GOT3 (cell line): Measurements from ENCODE around the gene GFER.

Experiments used
- DNase-seq: peaks from one replicate; lab custom pipeline; 2025; ENCODE audit warnings: mixed read lengths; lab: John Stamatoyannopoulos, UW

The GFER gene

GRCh38 chr16:1990351-1991134, 6.5 kb downstream of the GFER start:
- DNase-seq = no peak

- no peak for DNase-seq
These were observed 7.2 kb downstream of the GFER start for GRCh38 chr16:1991135-1991551.

- DNase-seq = no peak
These were observed 7.6 kb downstream of the GFER start for GRCh38 chr16:1991588-1991947.

- peak; percentile 53 for DNase-seq
These were observed 8.1 kb downstream of the GFER start for GRCh38 chr16:1991948-1992703.

- DNase-seq = no peak
These were observed 8.8 kb downstream of the GFER start for GRCh38 chr16:1992704-1993317.

GRCh38 chr16:1993731-1994131, 9.7 kb downstream of the GFER start:
- DNase-seq = no peak

GRCh38 chr16:1997494-1998359, 13.7 kb downstream of the GFER start:
- no peak for DNase-seq

- DNase-seq = no peak
These were observed 14.4 kb downstream of the GFER start for GRCh38 chr16:1998360-1998835.

GRCh38 chr16:1998852-1999801, 15.1 kb downstream of the GFER start:
- no peak for DNase-seq

GRCh38 chr16:1999866-2000514, 16.0 kb downstream of the GFER start:
- DNase-seq = no peak

- no peak for DNase-seq
These were observed 17.0 kb downstream of the GFER start for GRCh38 chr16:2001035-2001434.

GRCh38 chr16:2001456-2002355, 17.7 kb downstream of the GFER start:
- DNase-seq = no peak

- no peak for DNase-seq
These were observed 18.6 kb downstream of the GFER start for GRCh38 chr16:2002406-2003230.

GRCh38 chr16:2003231-2003826, 19.3 kb downstream of the GFER start:
- DNase-seq = no peak

- DNase-seq = no peak
These were observed 20.0 kb downstream of the GFER start for GRCh38 chr16:2003827-2004641.

GRCh38 chr16:2004795-2005517, 21.0 kb downstream of the GFER start:
- DNase-seq = no peak
